ENCODE data around the gene ANKRD39.

The ANKRD39 gene

DNA sequence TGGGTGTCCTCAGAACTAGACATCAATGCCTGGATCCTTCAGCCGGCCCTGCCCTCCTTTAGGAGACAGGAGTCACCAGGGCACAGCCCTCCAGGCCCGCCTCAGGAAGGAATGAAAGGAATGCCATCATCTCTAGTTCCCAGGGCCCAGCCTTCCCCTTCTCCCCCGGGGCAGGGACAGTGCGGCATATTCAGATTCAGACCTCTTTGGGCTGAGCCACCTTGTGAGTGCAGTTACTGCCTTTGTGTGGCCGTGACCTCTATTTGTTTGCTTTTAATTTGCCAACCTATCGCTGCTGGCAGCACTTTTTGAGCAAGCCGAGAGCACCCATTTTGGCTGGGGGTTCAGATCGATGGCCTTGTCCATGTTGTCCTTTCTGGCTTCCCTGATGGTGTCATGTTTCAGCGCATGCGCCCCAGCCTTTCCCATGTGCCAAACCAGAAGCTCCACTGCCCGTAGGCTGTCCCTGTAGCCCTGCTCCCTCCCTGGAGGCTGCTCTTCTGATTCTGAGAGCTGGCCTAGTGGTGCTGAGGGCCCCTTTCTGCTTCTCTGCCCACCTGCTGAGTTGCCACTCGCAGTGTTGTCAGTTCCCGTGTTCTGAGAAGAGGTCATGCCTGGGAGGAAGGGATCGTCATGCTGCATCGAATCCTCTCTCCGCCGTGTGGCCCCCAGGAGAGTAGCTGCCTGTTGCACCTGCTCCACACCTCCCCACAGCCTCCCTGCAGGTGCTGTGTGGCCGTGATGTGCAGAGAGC, 24.9 kb downstream of the ANKRD39 start:
- FAIRE-seq (no peak), DNase-seq (ENCODE audit: insufficient read length, low spot score) (no peak)
- TF ChIP-seq TAF1 (IDR thresholded peaks at IDR 0.05; ENCODE audit: low read depth, low read length) = no peak
- no peak for TF ChIP-seq POLR2A (IDR thresholded peaks at IDR 0.05; ENCODE audit: low read depth, low read length)
- no peak for TF ChIP-seq POU2F2 (IDR thresholded peaks at IDR 0.05; ENCODE audit: low read depth, low read length)
- no peak for TF ChIP-seq SPI1 (IDR thresholded peaks at IDR 0.05; ENCODE audit: low read depth, low read length)
- TF ChIP-seq PAX5 (IDR thresholded peaks at IDR 0.05; ENCODE audit: insufficient read depth, low read length, severe bottlenecking) = no peak

- FAIRE-seq (no peak), DNase-seq (ENCODE audit: insufficient read length, low spot score) (no peak)
- TF ChIP-seq POU2F2 (IDR thresholded peaks at IDR 0.05; ENCODE audit: low read depth, low read length) (no peak), SPI1 (IDR thresholded peaks at IDR 0.05; ENCODE audit: low read depth, low read length) (no peak), PAX5 (IDR thresholded peaks at IDR 0.05; ENCODE audit: insufficient read depth, low read length, severe bottlenecking) (no peak), TAF1 (IDR thresholded peaks at IDR 0.05; ENCODE audit: low read depth, low read length) (no peak), POLR2AphosphoS5 (IDR thresholded peaks at IDR 0.05; ENCODE audit: low read depth, low read length) (no peak), POLR2A (IDR thresholded peaks at IDR 0.05; ENCODE audit: low read depth, low read length) (no peak)
Measured at GRCh38 chr2:96832408-96832753, 25.4 kb downstream of the ANKRD39 start.

- no peak for FAIRE-seq
- TF ChIP-seq TAF1 (IDR thresholded peaks at IDR 0.05; ENCODE audit: low read depth, low read length) = no peak
- DNase-seq (ENCODE audit: insufficient read length, low spot score) = no peak
Measured at GRCh38 chr2:96831679-96832078, 26.1 kb downstream of the ANKRD39 start.

GRCh38 chr2:96830044-96830562, 27.7 kb downstream of the ANKRD39 start:
- TF ChIP-seq POU2F2 (IDR thresholded peaks at IDR 0.05; ENCODE audit: low read depth, low read length) = no peak
- no peak for TF ChIP-seq SPI1 (IDR thresholded peaks at IDR 0.05; ENCODE audit: low read depth, low read length)
- TF ChIP-seq POLR2AphosphoS5 (IDR thresholded peaks at IDR 0.05; ENCODE audit: low read depth, low read length) = no peak
- no peak for TF ChIP-seq PAX5 (IDR thresholded peaks at IDR 0.05; ENCODE audit: insufficient read depth, low read length, severe bottlenecking)
- no peak for TF ChIP-seq POLR2A (IDR thresholded peaks at IDR 0.05; ENCODE audit: low read depth, low read length)
- TF ChIP-seq TAF1 (IDR thresholded peaks at IDR 0.05; ENCODE audit: low read depth, low read length) = no peak
- FAIRE-seq = no peak
- DNase-seq (ENCODE audit: insufficient read length, low spot score) = no peak

DNA sequence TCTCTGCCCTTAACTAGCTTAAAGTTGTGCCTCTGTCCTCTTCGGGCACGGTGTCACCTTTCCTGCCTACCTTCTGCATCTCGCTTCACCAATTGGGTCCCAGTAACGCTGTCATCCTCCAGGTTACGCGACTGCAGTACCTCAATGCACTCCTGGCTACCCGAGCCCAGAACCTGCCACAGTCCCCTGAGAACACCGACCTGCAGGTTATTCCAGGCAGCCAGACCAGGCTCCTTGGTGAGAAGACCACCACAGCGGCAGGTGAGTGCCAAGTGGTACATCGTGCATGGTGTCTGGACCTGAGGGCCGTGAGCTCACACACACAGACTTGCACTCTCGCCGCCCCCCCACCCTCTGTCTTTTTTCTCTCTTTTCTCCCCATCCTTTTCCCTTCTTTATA, 28.9 kb downstream of the ANKRD39 start:
- TF ChIP-seq TAF1 (IDR thresholded peaks at IDR 0.05; ENCODE audit: low read depth, low read length) = no peak
- TF ChIP-seq POLR2AphosphoS5 (IDR thresholded peaks at IDR 0.05; ENCODE audit: low read depth, low read length) = no peak
- no peak for TF ChIP-seq POLR2A (IDR thresholded peaks at IDR 0.05; ENCODE audit: low read depth, low read length)
- TF ChIP-seq SPI1 (IDR thresholded peaks at IDR 0.05; ENCODE audit: low read depth, low read length) = no peak
- no peak for TF ChIP-seq POU2F2 (IDR thresholded peaks at IDR 0.05; ENCODE audit: low read depth, low read length)
- no peak for TF ChIP-seq PAX5 (IDR thresholded peaks at IDR 0.05; ENCODE audit: insufficient read depth, low read length, severe bottlenecking)
- no peak for FAIRE-seq

GRCh38 chr2:96828436-96828835, 29.4 kb downstream of the ANKRD39 start:
- no peak for TF ChIP-seq POLR2A (IDR thresholded peaks at IDR 0.05; ENCODE audit: low read depth, low read length)
- no peak for TF ChIP-seq PAX5 (IDR thresholded peaks at IDR 0.05; ENCODE audit: insufficient read depth, low read length, severe bottlenecking)
- TF ChIP-seq SPI1 (IDR thresholded peaks at IDR 0.05; ENCODE audit: low read depth, low read length) = no peak
- TF ChIP-seq POU2F2 (IDR thresholded peaks at IDR 0.05; ENCODE audit: low read depth, low read length) = no peak
- TF ChIP-seq POLR2AphosphoS5 (IDR thresholded peaks at IDR 0.05; ENCODE audit: low read depth, low read length) = no peak
- DNase-seq (ENCODE audit: insufficient read length, low spot score) (no peak), FAIRE-seq (no peak)

More for the DNA sequence above, 28.9 kb downstream of the ANKRD39 start:
- no peak for DNase-seq (ENCODE audit: insufficient read length, low spot score)

GRCh38 chr2:96826546-96827278, 31.1 kb downstream of the ANKRD39 start:
- no peak for DNase-seq (ENCODE audit: insufficient read length, low spot score)
- TF ChIP-seq SPI1 (IDR thresholded peaks at IDR 0.05; ENCODE audit: low read depth, low read length) = no peak
- TF ChIP-seq TAF1 (IDR thresholded peaks at IDR 0.05; ENCODE audit: low read depth, low read length) = no peak
- TF ChIP-seq POLR2AphosphoS5 (IDR thresholded peaks at IDR 0.05; ENCODE audit: low read depth, low read length) = no peak
- no peak for TF ChIP-seq POU2F2 (IDR thresholded peaks at IDR 0.05; ENCODE audit: low read depth, low read length)
- no peak for TF ChIP-seq POLR2A (IDR thresholded peaks at IDR 0.05; ENCODE audit: low read depth, low read length)
- TF ChIP-seq PAX5 (IDR thresholded peaks at IDR 0.05; ENCODE audit: insufficient read depth, low read length, severe bottlenecking) = no peak
- FAIRE-seq = no peak

GRCh38 chr2:96825057-96825456, 32.8 kb downstream of the ANKRD39 start:
- TF ChIP-seq POLR2A (IDR thresholded peaks at IDR 0.05; ENCODE audit: low read depth, low read length) (no peak), SPI1 (IDR thresholded peaks at IDR 0.05; ENCODE audit: low read depth, low read length) (no peak), TAF1 (IDR thresholded peaks at IDR 0.05; ENCODE audit: low read depth, low read length) (no peak), PAX5 (IDR thresholded peaks at IDR 0.05; ENCODE audit: insufficient read depth, low read length, severe bottlenecking) (no peak), POU2F2 (IDR thresholded peaks at IDR 0.05; ENCODE audit: low read depth, low read length) (no peak), POLR2AphosphoS5 (IDR thresholded peaks at IDR 0.05; ENCODE audit: low read depth, low read length) (no peak)
- FAIRE-seq (no peak), DNase-seq (ENCODE audit: insufficient read length, low spot score) (no peak)

- FAIRE-seq (no peak), DNase-seq (ENCODE audit: insufficient read length, low spot score) (no peak)
- TF ChIP-seq POLR2A (IDR thresholded peaks at IDR 0.05; ENCODE audit: low read depth, low read length) = no peak
- TF ChIP-seq SPI1 (IDR thresholded peaks at IDR 0.05; ENCODE audit: low read depth, low read length) = no peak
- TF ChIP-seq TAF1 (IDR thresholded peaks at IDR 0.05; ENCODE audit: low read depth, low read length) = no peak
- no peak for TF ChIP-seq PAX5 (IDR thresholded peaks at IDR 0.05; ENCODE audit: insufficient read depth, low read length, severe bottlenecking)
- no peak for TF ChIP-seq POU2F2 (IDR thresholded peaks at IDR 0.05; ENCODE audit: low read depth, low read length)
- TF ChIP-seq POLR2AphosphoS5 (IDR thresholded peaks at IDR 0.05; ENCODE audit: low read depth, low read length) = no peak
Measured at GRCh38 chr2:96824079-96824870, 33.5 kb downstream of the ANKRD39 start.

Data from GM12891 (cell line).